HepG2 (cell line): ENCODE measurements around the gene PSMA7. TPM values are rescaled to one million over a fixed set of nuclear protein-coding genes. Genes with fewer than 3 reads are reported as not detected.

Source experiments
- BCL6 ChIP-seq: IDR thresholded peaks from 2 replicates; pipeline ENCODE4 v1.6.1; 2016; ENCODE audit warnings: missing genetic modification reagents, missing compliant biosample characterization
- FOSL2 ChIP-seq: sonication (generic); formaldehyde crosslinking; IDR thresholded peaks from 2 replicates; pipeline ENCODE4 v1.4.0; 2020; ENCODE audit warnings: missing genetic modification reagents
- IRF2 ChIP-seq: IDR thresholded peaks from 2 replicates; pipeline ENCODE4 v1.6.1; 2018; ENCODE audit warnings: missing genetic modification reagents, missing compliant biosample characterization
- NFATC3 ChIP-seq: sonication (generic); formaldehyde crosslinking; IDR thresholded peaks from 2 replicates; pipeline ENCODE4 v1.5.1; 2020; ENCODE audit warnings: mild to moderate bottlenecking, missing genetic modification reagents
- SOX6 ChIP-seq, 2 experiments: fragments of 450-650 bp in 1 of 2; sonication (generic) in 1 of 2; formaldehyde crosslinking in 1 of 2; IDR thresholded peaks; 2 replicates each; pipeline versions ENCODE4 v1.4.0 to v1.6.1; 2017 to 2020; ENCODE audit warnings: antibody characterized with exemption in 1 of 2, mild to moderate bottlenecking in 1 of 2, missing genetic modification reagents in 1 of 2
- SP140L ChIP-seq: sonication (generic); formaldehyde crosslinking; IDR thresholded peaks from 2 replicates; pipeline ENCODE4 v1.4.0; 2020; ENCODE audit warnings: missing genetic modification reagents, borderline replicate concordance
- SP2 ChIP-seq: sonication (generic); formaldehyde crosslinking; IDR thresholded peaks from 2 replicates; pipeline ENCODE4 v1.5.1; 2020; ENCODE audit warnings: mild to moderate bottlenecking, missing genetic modification reagents
- SRY ChIP-seq: sonication (generic); formaldehyde crosslinking; IDR thresholded peaks from 2 replicates; pipeline ENCODE4 v1.8.0; 2022; ENCODE audit warnings: mild to moderate bottlenecking, missing genetic modification reagents
- TAF15 ChIP-seq: fragments of 200-400 bp; formaldehyde crosslinking; IDR thresholded peaks from one replicate; pipeline ENCODE4 v1.6.1; 2018; ENCODE audit warnings: mild to moderate bottlenecking, low read depth, low read length; ENCODE audit not compliant: poor library complexity, severe bottlenecking
- TBX2 ChIP-seq: sonication (generic); formaldehyde crosslinking; IDR thresholded peaks from 2 replicates; pipeline ENCODE4 v1.5.0; 2020; ENCODE audit warnings: missing genetic modification reagents, mild to moderate bottlenecking, borderline replicate concordance
- ZFP90 ChIP-seq: sonication (generic); formaldehyde crosslinking; IDR thresholded peaks from 2 replicates; pipeline ENCODE4 v1.8.0; 2022; ENCODE audit warnings: missing genetic modification reagents, mild to moderate bottlenecking, inconsistent platforms, borderline replicate concordance
- ZNF225 ChIP-seq: sonication (generic); formaldehyde crosslinking; IDR thresholded peaks from 2 replicates; pipeline ENCODE4 v1.4.0; 2020; ENCODE audit warnings: mild to moderate bottlenecking, missing genetic modification reagents
- ZNF543 ChIP-seq: sonication (generic); formaldehyde crosslinking; IDR thresholded peaks from 2 replicates; pipeline ENCODE4 v1.4.0; 2020; ENCODE audit warnings: mild to moderate bottlenecking, missing genetic modification reagents
- ZNF546 ChIP-seq: sonication (generic); formaldehyde crosslinking; conservative IDR thresholded peaks from 2 replicates; pipeline ENCODE4 v1.8.1; 2023; ENCODE audit warnings: mild to moderate bottlenecking, missing genetic modification reagents
- ZNF720 ChIP-seq: sonication (generic); formaldehyde crosslinking; IDR thresholded peaks from 2 replicates; pipeline ENCODE4 v1.4.0; 2020; ENCODE audit warnings: missing genetic modification reagents
- ZNF737 ChIP-seq: sonication (generic); formaldehyde crosslinking; IDR thresholded peaks from 2 replicates; pipeline ENCODE4 v1.5.0; 2020; ENCODE audit warnings: missing genetic modification reagents, mild to moderate bottlenecking, borderline replicate concordance
- ZNF792 ChIP-seq: IDR thresholded peaks from 2 replicates; pipeline ENCODE4 v1.6.1; 2016
- polyA plus RNA-seq, 8 experiments: library from polyadenylated mRNA; depleted of rRNA in 3 of 8; stranded (reverse) in 7 of 8; unstranded in 1 of 8; fragments of >200 nt; fragmentation: Illumina TruSeq in 4 of 8; extraction: Trizol in 4 of 8; gene quantifications; 2 replicates each; pipeline versions ENCODE4 v1.2.1 to v1.2.3, GENCODE V29; 2011 to 2016; ENCODE audit warnings: low read depth in 4 of 8, missing spikeins in 1 of 8, mixed read lengths in 1 of 8; ENCODE audit not compliant: insufficient read depth in 1 of 8
- total RNA-seq, 5 experiments: library from RNA; depleted of rRNA; stranded (reverse); fragments of >200 nt; fragmentation: Illumina TruSeq; extraction: Trizol; gene quantifications; 2 replicates each; pipeline ENCODE4 v1.2.3, GENCODE V29; 2016; ENCODE audit warnings: low read depth in 1 of 5
- TF ChIP-seq, protein P1 (sequence below): sonication (generic); formaldehyde crosslinking; IDR thresholded peaks from 2 replicates; pipeline ENCODE4 v1.4.0; 2020; ENCODE audit warnings: mild to moderate bottlenecking, missing genetic modification reagents
- TF ChIP-seq, protein P2 (sequence below): sonication (generic); formaldehyde crosslinking; IDR thresholded peaks from 2 replicates; pipeline ENCODE4 v1.4.0; 2020; ENCODE audit warnings: missing genetic modification reagents
- TF ChIP-seq, protein P3 (sequence below): sonication (generic); formaldehyde crosslinking; IDR thresholded peaks from 2 replicates; pipeline ENCODE4 v1.5.0; 2020; ENCODE audit warnings: missing genetic modification reagents
- TF ChIP-seq, protein P4 (sequence below): sonication (generic); formaldehyde crosslinking; IDR thresholded peaks from 2 replicates; pipeline ENCODE4 v1.4.0; 2020; ENCODE audit warnings: missing genetic modification reagents, borderline replicate concordance

The PSMA7 gene
- total and polyA plus RNA-seq, 2 of the 13 experiments (the other 11 are each of a cell fraction or from before 2014, with no cell fraction given): 531 to 631 TPM

DNA sequence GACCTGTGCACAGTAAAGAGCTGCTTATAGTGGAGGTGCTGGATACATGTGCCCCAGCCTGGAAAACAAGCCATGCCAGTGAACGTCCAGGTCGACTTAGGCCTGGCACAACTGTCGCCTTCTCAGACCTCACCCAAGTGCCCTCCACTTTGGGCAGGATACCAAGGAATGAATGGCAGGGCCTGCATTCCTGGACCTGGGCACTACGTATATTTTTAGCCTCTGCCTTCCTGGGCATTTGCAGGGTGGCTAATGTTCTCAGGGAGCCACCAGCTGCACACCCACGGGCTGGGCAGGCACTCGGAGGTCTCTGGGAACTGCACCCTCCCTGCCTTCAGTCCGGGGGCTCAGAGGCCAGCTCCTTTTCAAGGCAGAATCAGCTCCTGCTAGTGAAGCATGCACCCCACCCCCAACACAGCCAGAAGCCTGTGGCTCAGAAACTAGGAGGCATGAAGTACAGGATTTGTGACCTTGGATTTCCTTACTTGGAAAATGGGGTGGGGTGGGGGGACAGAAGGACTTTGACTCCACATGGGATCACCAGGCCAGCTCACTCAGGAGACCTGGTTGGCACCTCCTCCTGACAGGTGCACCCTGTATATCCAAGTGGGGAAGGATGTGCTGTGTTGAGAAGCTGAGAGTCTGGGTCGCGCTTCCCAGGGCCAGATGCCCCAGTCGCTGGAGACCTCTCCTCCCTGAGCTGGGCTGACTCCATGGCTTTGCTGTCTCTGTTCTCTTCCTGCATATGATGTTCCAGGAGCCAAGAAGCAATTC is 23.4 kb downstream of the PSMA7 start (continued):
- peak; percentile 79; the same call in 1 of the 2 replicates for TF ChIP-seq NFATC3 (CRISPR knock-in tag)
- peak; percentile 57; the same call in 1 of the 2 replicates for TF ChIP-seq ZFP90 (CRISPR knock-in tag)
- TF ChIP-seq TBX2 (CRISPR knock-in tag): peak; percentile 79; the same call in 1 of the 2 replicates
- TF ChIP-seq ZNF792 (CRISPR knock-in tag): 0 out of 2 replicates have a peak, but pooled peaks have one; percentile 51
- no peak for TF ChIP-seq IRF2 (CRISPR knock-in tag)
- 0 out of 2 replicates have a peak, but pooled peaks have one; percentile 21 for TF ChIP-seq SP2 (CRISPR knock-in tag)
- TF ChIP-seq, protein P1, sequence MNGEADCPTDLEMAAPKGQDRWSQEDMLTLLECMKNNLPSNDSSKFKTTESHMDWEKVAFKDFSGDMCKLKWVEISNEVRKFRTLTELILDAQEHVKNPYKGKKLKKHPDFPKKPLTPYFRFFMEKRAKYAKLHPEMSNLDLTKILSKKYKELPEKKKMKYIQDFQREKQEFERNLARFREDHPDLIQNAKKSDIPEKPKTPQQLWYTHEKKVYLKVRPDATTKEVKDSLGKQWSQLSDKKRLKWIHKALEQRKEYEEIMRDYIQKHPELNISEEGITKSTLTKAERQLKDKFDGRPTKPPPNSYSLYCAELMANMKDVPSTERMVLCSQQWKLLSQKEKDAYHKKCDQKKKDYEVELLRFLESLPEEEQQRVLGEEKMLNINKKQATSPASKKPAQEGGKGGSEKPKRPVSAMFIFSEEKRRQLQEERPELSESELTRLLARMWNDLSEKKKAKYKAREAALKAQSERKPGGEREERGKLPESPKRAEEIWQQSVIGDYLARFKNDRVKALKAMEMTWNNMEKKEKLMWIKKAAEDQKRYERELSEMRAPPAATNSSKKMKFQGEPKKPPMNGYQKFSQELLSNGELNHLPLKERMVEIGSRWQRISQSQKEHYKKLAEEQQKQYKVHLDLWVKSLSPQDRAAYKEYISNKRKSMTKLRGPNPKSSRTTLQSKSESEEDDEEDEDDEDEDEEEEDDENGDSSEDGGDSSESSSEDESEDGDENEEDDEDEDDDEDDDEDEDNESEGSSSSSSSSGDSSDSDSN (CRISPR knock-in tag): peak; percentile 58; the same call in 1 of the 2 replicates
- TF ChIP-seq ZNF737 (CRISPR knock-in tag): 0 out of 2 replicates have a peak, but pooled peaks have one; percentile 47
- no peak for TF ChIP-seq TAF15
- TF ChIP-seq SOX6 (IDR thresholded peaks at IDR 0.05): no peak
- TF ChIP-seq SOX6 (CRISPR knock-in tag; IDR thresholded peaks at IDR 0.05): peak; percentile 56; the same call in 1 of the 2 replicates
- TF ChIP-seq, protein P2, sequence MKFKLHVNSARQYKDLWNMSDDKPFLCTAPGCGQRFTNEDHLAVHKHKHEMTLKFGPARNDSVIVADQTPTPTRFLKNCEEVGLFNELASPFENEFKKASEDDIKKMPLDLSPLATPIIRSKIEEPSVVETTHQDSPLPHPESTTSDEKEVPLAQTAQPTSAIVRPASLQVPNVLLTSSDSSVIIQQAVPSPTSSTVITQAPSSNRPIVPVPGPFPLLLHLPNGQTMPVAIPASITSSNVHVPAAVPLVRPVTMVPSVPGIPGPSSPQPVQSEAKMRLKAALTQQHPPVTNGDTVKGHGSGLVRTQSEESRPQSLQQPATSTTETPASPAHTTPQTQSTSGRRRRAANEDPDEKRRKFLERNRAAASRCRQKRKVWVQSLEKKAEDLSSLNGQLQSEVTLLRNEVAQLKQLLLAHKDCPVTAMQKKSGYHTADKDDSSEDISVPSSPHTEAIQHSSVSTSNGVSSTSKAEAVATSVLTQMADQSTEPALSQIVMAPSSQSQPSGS (CRISPR knock-in tag): peak; percentile 30; the same call in 1 of the 2 replicates
- no peak for TF ChIP-seq SP140L (CRISPR knock-in tag)
- TF ChIP-seq ZNF225 (CRISPR knock-in tag): 0 out of 2 replicates have a peak, but pooled peaks have one; percentile 23
- 0 out of 2 replicates have a peak, but pooled peaks have one; percentile 52 for TF ChIP-seq ZNF543 (CRISPR knock-in tag)
- TF ChIP-seq, protein P3, sequence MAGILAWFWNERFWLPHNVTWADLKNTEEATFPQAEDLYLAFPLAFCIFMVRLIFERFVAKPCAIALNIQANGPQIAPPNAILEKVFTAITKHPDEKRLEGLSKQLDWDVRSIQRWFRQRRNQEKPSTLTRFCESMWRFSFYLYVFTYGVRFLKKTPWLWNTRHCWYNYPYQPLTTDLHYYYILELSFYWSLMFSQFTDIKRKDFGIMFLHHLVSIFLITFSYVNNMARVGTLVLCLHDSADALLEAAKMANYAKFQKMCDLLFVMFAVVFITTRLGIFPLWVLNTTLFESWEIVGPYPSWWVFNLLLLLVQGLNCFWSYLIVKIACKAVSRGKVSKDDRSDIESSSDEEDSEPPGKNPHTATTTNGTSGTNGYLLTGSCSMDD (CRISPR knock-in tag): no peak
- TF ChIP-seq, protein P4, sequence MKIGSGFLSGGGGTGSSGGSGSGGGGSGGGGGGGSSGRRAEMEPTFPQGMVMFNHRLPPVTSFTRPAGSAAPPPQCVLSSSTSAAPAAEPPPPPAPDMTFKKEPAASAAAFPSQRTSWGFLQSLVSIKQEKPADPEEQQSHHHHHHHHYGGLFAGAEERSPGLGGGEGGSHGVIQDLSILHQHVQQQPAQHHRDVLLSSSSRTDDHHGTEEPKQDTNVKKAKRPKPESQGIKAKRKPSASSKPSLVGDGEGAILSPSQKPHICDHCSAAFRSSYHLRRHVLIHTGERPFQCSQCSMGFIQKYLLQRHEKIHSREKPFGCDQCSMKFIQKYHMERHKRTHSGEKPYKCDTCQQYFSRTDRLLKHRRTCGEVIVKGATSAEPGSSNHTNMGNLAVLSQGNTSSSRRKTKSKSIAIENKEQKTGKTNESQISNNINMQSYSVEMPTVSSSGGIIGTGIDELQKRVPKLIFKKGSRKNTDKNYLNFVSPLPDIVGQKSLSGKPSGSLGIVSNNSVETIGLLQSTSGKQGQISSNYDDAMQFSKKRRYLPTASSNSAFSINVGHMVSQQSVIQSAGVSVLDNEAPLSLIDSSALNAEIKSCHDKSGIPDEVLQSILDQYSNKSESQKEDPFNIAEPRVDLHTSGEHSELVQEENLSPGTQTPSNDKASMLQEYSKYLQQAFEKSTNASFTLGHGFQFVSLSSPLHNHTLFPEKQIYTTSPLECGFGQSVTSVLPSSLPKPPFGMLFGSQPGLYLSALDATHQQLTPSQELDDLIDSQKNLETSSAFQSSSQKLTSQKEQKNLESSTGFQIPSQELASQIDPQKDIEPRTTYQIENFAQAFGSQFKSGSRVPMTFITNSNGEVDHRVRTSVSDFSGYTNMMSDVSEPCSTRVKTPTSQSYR (CRISPR knock-in tag): peak; percentile 94
- TF ChIP-seq FOSL2 (CRISPR knock-in tag): no peak; the same call in 1 of the 2 replicates
- TF ChIP-seq SRY (CRISPR knock-in tag): peak; percentile 62; the same call in 1 of the 2 replicates
- TF ChIP-seq BCL6 (CRISPR knock-in tag): no peak
- TF ChIP-seq ZNF546: peak; percentile 75; the same call in 1 of the 2 replicates
- no peak for TF ChIP-seq ZNF720 (CRISPR knock-in tag)
